GM08714 (cell line): ENCODE results near the gene AGMO.

Source experiments
- H3K4me3 ChIP-seq: fragments of 200-500 bp; sonication (Bioruptor generic); 2 replicates; pipeline ENCODE4 v1.5.1; 2014; ENCODE audit warnings: mild to moderate bottlenecking, low read length, inconsistent platforms
- ZNF274 ChIP-seq: IDR thresholded peaks from 2 replicates; pipeline ENCODE4 v1.6.1; 2012; ENCODE audit warnings: mild to moderate bottlenecking, low read depth, low read length

The AGMO gene

GRCh38 chr7:15291699-15292098 is 270.1 kb downstream of the AGMO start:
- no peak for TF ChIP-seq ZNF274

DNA sequence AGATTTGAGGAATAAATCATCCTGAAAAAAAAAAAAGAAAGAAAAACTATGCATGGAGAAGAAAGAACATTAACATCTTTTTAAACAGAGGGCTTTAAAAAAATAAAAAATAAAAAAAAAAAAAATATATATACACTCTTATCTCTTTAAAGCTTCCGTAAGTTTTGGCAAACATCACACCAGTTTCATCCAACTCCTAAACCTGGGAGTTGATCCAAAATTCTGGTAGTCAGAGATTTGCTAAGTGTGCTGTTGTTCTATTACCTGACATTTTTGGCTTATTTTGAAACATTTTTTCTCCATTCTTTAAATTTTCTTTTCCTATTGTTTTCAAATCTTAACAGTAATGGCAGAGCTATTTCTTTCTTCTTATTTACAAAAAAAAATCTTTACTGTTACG is 273.1 kb downstream of the AGMO start:
- TF ChIP-seq ZNF274 = no peak
- H3K4me3 ChIP-seq = no peak overlapping the region

More at GRCh38 chr7:15291699-15292098, 270.1 kb downstream of the AGMO start:
- H3K4me3 ChIP-seq = no peak overlapping the region

GRCh38 chr7:15284396-15284795 is 277.4 kb downstream of the AGMO start:
- no peak overlapping the region for H3K4me3 ChIP-seq
- TF ChIP-seq ZNF274 = no peak

DNA sequence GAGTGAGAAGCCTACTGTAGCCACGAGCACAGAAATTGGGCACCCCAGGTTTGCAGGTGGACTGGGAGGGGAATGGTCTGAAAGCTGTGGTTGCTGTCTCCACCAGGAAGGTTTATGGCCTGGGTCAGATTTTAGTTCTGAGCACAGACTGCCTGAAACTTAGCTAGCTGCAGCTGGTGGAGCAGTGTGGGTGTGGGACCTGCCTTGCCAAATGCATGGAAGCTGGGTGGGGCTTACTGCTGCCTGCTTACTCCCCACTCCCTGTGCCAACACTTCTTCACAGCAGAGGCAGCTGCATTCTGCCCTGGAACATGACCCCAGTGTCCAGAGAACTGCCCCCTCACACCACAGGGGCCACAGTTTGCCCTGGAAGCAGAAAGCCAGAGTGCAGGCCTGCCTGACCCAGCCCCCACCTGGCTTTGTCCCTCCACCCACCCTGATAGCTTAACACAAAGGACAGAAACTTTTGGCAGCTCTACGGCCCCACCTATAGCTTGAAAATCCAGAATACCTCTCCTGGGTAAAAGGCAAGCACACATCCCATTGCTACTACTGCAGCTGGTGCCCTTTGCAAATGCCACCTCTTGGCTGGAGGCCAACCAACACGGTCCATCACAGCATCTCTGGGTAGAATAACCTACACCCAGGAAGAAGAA is 281.6 kb downstream of the AGMO start:
- no peak for TF ChIP-seq ZNF274
- no peak overlapping the region for H3K4me3 ChIP-seq

GRCh38 chr7:15279640-15280039 is 282.2 kb downstream of the AGMO start:
- no peak overlapping the region for H3K4me3 ChIP-seq
- TF ChIP-seq ZNF274 = no peak

DNA sequence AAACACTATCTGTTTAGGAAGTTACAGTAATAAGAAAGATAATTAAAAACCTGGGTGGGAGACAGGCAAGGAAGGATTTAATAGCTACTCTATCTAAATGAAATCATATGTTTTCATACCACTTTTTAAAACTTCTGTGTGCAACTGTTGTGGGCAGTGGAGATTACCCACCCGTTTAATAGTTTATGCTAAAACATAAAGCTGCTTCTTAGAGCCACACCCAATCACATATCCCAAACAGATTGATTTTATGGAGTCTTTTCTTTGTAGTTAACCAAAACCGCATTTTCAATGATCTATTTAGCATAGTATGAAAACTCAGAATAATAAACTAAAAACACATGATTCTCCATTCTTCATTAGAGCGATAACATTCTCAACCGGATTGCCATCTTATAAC is 304.1 kb downstream of the AGMO start:
- TF ChIP-seq ZNF274 = no peak

GRCh38 chr7:15252181-15252580 is 309.6 kb downstream of the AGMO start:
- no peak for TF ChIP-seq ZNF274
- H3K4me3 ChIP-seq = no peak overlapping the region

More for the DNA sequence above, 304.1 kb downstream of the AGMO start:
- no peak overlapping the region for H3K4me3 ChIP-seq

- no peak overlapping the region for H3K4me3 ChIP-seq
- no peak for TF ChIP-seq ZNF274
These were observed 313.3 kb downstream of the AGMO start for GRCh38 chr7:15248514-15248913.

- TF ChIP-seq ZNF274 = no peak
- no peak overlapping the region for H3K4me3 ChIP-seq
These were observed 316.0 kb downstream of the AGMO start for GRCh38 chr7:15245831-15246230.

GRCh38 chr7:15239801-15240200 is 322.0 kb downstream of the AGMO start:
- no peak overlapping the region for H3K4me3 ChIP-seq
- TF ChIP-seq ZNF274 = no peak

DNA sequence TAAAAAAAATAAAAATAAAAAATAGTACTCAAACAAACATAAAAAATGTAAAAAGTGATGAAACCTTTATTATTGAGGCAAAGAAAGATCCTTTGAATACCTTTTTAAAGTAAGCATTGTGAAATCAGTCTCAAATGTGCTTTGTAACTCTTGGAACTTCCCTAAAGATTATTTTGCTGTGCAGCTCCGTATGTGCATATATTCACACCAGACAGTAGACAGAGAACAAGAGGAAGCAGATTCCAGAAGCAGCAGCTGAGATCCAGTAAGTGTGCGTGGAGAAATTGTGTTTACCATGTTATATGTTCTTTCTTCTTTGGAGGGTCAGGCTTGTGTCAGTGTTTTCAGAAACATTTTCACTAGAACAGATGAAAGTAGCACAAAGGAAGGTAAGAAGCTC is 324.9 kb downstream of the AGMO start:
- no peak for TF ChIP-seq ZNF274
- no peak overlapping the region for H3K4me3 ChIP-seq

DNA sequence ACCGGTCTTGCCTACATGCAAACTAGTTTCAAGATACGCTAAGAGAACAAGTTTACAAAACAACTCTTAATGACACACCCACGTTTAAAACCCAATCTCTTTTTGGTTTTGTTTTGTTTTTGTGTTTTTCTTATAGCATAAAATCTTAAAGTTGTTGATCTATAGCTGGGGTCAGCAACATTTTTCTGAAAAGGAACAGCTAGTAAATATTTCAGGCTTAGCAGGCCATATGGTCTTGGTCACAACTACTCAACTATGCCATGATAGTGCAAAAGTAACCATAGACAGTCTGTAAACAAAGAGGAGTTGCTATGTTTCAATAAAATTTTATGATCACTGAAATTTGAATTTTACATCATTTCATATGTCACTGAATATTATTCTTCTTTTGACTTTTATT is 327.4 kb downstream of the AGMO start:
- no peak for TF ChIP-seq ZNF274

DNA sequence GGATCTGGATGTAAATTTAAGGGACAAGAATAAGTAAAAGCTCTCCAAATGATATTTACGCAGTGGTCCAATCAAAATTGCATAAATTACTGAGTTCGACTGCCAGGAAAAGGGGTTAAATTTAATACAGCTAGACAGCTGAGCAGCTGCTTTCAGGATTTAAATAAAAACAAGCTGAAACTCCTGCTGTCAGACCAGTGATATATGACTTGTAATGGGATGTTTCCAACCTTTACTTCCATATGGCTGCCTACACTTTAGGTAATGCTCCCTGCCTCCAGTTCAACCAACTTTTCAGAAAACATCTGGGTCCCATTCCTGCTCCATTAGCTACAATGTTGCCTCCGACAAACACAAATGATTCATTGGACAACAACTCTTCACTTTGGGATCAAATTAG is 333.0 kb downstream of the AGMO start:
- no peak for TF ChIP-seq ZNF274
- H3K4me3 ChIP-seq = no peak overlapping the region

More for the DNA sequence above, 327.4 kb downstream of the AGMO start:
- no peak overlapping the region for H3K4me3 ChIP-seq

DNA sequence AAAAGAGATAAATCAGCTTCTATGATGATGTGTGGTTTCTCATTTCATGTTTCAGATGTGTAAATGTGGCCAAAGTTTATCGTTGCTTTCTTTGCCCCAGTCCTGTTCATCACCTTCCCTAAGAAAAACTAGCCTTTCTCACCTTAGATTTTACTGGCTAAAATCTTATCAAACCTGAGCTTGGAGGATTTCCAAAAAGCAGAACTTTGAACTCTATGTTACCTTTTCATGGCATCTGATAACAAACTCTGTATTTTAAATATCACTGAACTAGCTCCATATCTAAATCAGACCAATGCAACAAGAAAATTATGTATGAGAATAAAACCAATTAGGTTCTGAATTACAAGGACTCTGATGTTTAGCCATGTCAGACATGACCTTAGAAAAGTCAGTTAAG is 335.8 kb downstream of the AGMO start:
- no peak overlapping the region for H3K4me3 ChIP-seq
- no peak for TF ChIP-seq ZNF274

DNA sequence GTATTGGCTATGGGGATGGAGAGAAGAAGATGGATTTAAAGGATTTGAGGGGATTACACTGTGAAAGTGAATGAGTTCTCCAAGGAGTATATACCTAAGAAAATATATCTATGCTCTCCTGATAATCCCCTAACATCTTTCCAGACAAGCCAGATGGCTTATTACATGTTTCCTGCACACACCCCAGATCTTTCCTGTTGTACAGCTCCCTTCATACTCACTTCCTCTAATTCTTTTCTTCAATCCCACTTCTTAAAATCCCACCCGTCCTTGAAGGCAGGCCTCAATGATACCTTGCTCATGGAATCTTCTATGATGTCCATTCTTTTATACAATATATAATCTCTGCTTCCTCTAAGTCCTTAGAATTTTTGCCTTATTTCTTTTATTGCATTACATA is 342.1 kb downstream of the AGMO start:
- TF ChIP-seq ZNF274 = no peak

GRCh38 chr7:15218261-15218660 is 343.6 kb downstream of the AGMO start:
- TF ChIP-seq ZNF274 = no peak
- H3K4me3 ChIP-seq = no peak overlapping the region

More for the DNA sequence above, 342.1 kb downstream of the AGMO start:
- no peak overlapping the region for H3K4me3 ChIP-seq
